Measurements from ENCODE around the gene DHX36.

DHX36 gene

DNA sequence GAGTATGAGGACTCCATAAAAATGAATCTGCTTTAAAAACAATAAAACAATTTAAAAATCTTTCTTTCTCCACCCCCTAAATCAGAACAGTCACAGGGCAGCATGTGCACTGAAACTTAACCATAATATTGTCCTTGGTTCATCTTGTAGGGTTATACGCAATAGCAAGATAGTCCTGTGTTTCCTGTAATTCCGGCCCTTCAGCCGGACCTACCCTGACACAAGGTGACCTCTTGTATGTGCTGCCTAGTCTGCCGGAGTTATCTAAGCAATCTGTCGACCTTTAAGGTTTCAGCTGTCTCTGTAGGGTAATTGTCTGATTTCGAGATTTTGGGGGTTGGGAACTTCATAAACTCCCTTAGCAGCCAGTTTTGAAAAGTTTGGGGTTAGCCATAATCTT, 99.9 kb downstream of the DHX36 start:
- DNase-seq (ENCODE audit: low read depth) = no peak

DNA sequence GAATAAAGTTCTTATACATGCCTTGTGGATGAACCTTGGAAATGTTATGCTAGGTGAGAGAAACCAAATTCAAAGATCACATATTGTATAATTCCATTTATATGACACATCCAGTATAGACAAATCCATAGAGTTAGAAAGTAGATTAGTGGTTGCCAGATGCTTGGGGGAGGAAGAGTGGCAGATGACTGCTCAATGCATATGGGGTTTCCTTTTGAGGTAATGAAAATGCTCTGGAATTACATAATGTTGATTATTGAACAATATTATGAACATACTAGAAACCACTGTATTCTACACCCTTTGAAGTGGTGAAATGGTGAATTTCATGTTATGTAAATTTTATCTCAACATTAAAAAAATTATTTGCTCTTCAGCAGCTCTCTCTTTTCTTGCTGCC, 100.8 kb downstream of the DHX36 start:
- no peak for DNase-seq (ENCODE audit: low read depth)
